SHP77 treated with DMSO at 0.1 percent for 48 hours (cell line): ENCODE measurements around the gene NUBPL.
"Not testable (repeated sequence)": the region's sequence is repeated elsewhere in the genome, so short reads cannot be mapped to it uniquely, and the experiment has no call there.

Source experiments
- DNase-seq: peaks from one replicate; lab custom pipeline; 2025; lab: John Stamatoyannopoulos, UW

Gene NUBPL

GRCh38 chr14:31578266-31578665, 17.1 kb downstream of the NUBPL start:
- no peak for DNase-seq

GRCh38 chr14:31578792-31579501, 17.7 kb downstream of the NUBPL start:
- no peak for DNase-seq

GRCh38 chr14:31580234-31580633, 19.0 kb downstream of the NUBPL start:
- DNase-seq: no peak

- DNase-seq: no peak
These were observed 21.1 kb downstream of the NUBPL start for GRCh38 chr14:31582286-31582691.

- no peak for DNase-seq
These were observed 21.7 kb downstream of the NUBPL start for GRCh38 chr14:31582836-31583452.

GRCh38 chr14:31590206-31590605, 29.0 kb downstream of the NUBPL start:
- DNase-seq: no peak

GRCh38 chr14:31592122-31592521, 30.9 kb downstream of the NUBPL start:
- DNase-seq: no peak

GRCh38 chr14:31592631-31593030, 31.4 kb downstream of the NUBPL start:
- no peak for DNase-seq

GRCh38 chr14:31596342-31597095, 35.3 kb downstream of the NUBPL start:
- DNase-seq: no peak

GRCh38 chr14:31605702-31606101, 44.5 kb downstream of the NUBPL start:
- no peak for DNase-seq

- no peak for DNase-seq
These were observed 50.7 kb downstream of the NUBPL start for GRCh38 chr14:31611778-31612433.

GRCh38 chr14:31613188-31613587, 52.0 kb downstream of the NUBPL start:
- DNase-seq: no peak

GRCh38 chr14:31618884-31619283, 57.7 kb downstream of the NUBPL start:
- not testable (repeated sequence) for DNase-seq

GRCh38 chr14:31619440-31619839, 58.2 kb downstream of the NUBPL start:
- DNase-seq: no peak

GRCh38 chr14:31620898-31621297, 59.7 kb downstream of the NUBPL start:
- not testable (repeated sequence) for DNase-seq

GRCh38 chr14:31622060-31622459, 60.9 kb downstream of the NUBPL start:
- DNase-seq: no peak

GRCh38 chr14:31652900-31653299, 91.7 kb downstream of the NUBPL start:
- DNase-seq: not testable (repeated sequence)

GRCh38 chr14:31657917-31658316, 96.7 kb downstream of the NUBPL start:
- no peak for DNase-seq

GRCh38 chr14:31659278-31659677, 98.1 kb downstream of the NUBPL start:
- no peak for DNase-seq

- DNase-seq: no peak
These were observed 99.0 kb downstream of the NUBPL start for GRCh38 chr14:31660191-31660590.

GRCh38 chr14:31660728-31661127, 99.5 kb downstream of the NUBPL start:
- no peak for DNase-seq

GRCh38 chr14:31668348-31668747, 107.1 kb downstream of the NUBPL start:
- no peak for DNase-seq

GRCh38 chr14:31672709-31673108, 111.5 kb downstream of the NUBPL start:
- DNase-seq: no peak
